ENCODE measurements around the gene TRIM16. TPM values are rescaled to one million over a fixed set of nuclear protein-coding genes. Genes with fewer than 3 reads are reported as not detected.

TRIM16 gene
- total and polyA plus RNA-seq, 7 experiments from 2014 or later, result 2.0 to 23.9 (median 7.4) TPM

Other genes with a start within 250 kb of the TRIM16 start
- 10 to 100 TPM in 2 of 5 experiments, 1 to 10 TPM in 3; 1.7 to 11.6 (median 9.7) TPM for gene CDRT4, start 216.7 kb downstream of the TRIM16 start, total RNA-seq
- gene CDRT4, start 216.7 kb downstream of the TRIM16 start, polyA plus RNA-seq, result under 1 TPM; 0.45 to 0.91 TPM
- gene TVP23C, start 120.8 kb downstream of the TRIM16 start, total RNA-seq, result 10 to 100 TPM; 12.8 to 25.6 (median 22.8) TPM
- gene TVP23C, start 120.8 kb downstream of the TRIM16 start, polyA plus RNA-seq, result 1 to 10 TPM; 4.6 to 5.2 TPM
- 1 to 10 TPM in 1 of 5 experiments, under 1 TPM in 2, not detected in 2; 0.24 to 1.8 (median 0.65) TPM for gene FBXW10B, start 64.6 kb downstream of the TRIM16 start, total RNA-seq
- gene FBXW10B, start 64.6 kb downstream of the TRIM16 start, polyA plus RNA-seq, result not detected
- gene ZNF286A, start 15.4 kb upstream of the TRIM16 start, total RNA-seq, result 10 to 100 TPM; 14.7 to 32.1 (median 23.6) TPM
- 10 to 100 TPM; 15.4 to 16.3 TPM for gene ZNF286A, start 15.4 kb upstream of the TRIM16 start, polyA plus RNA-seq
- under 1 TPM in 1 of 5 experiments, not detected in 4; 0.43 TPM for gene TBC1D26, start 48.0 kb upstream of the TRIM16 start, total RNA-seq
- gene TBC1D26, start 48.0 kb upstream of the TRIM16 start, polyA plus RNA-seq, result not detected

All from naive thymus-derived CD4-positive, alpha-beta T cell (primary cell).